GM23338 (cell line): ENCODE results near the gene DBF4B.

Source experiments
- JUNB ChIP-seq: IDR thresholded peaks from one replicate; pipeline ENCODE4 v1.6.1; 2016; ENCODE audit warnings: antibody characterized with exemption; ENCODE audit not compliant: unreplicated experiment
- POLR2AphosphoS5 ChIP-seq: IDR thresholded peaks from 2 replicates; pipeline ENCODE4 v1.6.1; 2016; ENCODE audit warnings: antibody characterized with exemption, low read depth

DNA sequence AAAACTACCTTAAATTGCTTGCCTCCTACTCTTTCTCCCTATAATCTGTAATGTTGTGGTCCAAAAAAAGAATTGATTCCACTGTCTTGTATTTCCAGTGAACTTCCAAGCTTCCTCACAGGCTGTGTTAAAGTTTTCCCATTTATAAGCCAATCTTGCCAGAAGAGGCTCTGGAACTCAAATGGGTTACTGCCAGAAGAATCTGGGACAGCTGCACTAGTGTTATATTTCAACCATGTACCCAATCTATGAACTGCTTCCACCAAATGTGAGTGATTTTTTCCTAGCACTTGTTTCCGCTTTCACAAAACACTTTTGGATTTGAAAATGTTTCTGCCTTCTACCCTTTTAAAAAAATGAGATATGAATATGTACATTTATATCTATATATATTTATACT lies 20.7 kb upstream of the DBF4B start:
- TF ChIP-seq JUNB (no peak), POLR2AphosphoS5 (no peak)
